ENCODE results near the gene RCL1. TPM values are rescaled to one million over a fixed set of nuclear protein-coding genes. Genes with fewer than 3 reads are reported as not detected.

The RCL1 gene
- polyA plus RNA-seq, 1 donor (not counting 4 experiments of a cell fraction or from before 2014, with no cell fraction given): 16.6 TPM

- dilution Hi-C loops (cut with MboI; ENCODE audit: extremely low pct_ligation_motif_present, low sequenced_read_pairs): no loop called here
- Histone ChIP-seq H2AFZ (ENCODE audit: control insufficient read depth, low read length) (no peak overlapping the region), H3K4me1 (ENCODE audit: control insufficient read depth, extremely low read depth, insufficient read depth, low read length) (peaks cover 30% of the 10 kb centered on the region), H3K4me2 (ENCODE audit: control insufficient read depth, extremely low read depth, insufficient read depth, low read depth, low read length) (no peak overlapping the region), H3K27me3 (ENCODE audit: control insufficient read depth, extremely low read depth, insufficient read depth, low read length) (no peaks in the 10 kb centered on the region), H3K4me3 (ENCODE audit: control insufficient read depth in 2 of 3, extremely low read depth in 1 of 3, insufficient read depth in 2 of 3, low read depth in 1 of 3, low read length in 3 of 3) (no peak overlapping the region), H3K27ac (ENCODE audit: control insufficient read depth, insufficient read depth, low read length) (no peak overlapping the region), H3K9me1 (ENCODE audit: control insufficient read depth, extremely low read depth, insufficient read depth, low read length) (no peaks in the 10 kb centered on the region), H3K9ac (ENCODE audit: control insufficient read depth, extremely low read depth, insufficient read depth, low read length) (no peak overlapping the region), H3K36me3 (ENCODE audit: control insufficient read depth in 2 of 2, extremely low read depth in 1 of 2, insufficient read depth in 2 of 2, low read length in 2 of 2) (peaks cover 0 to 3% of the 10 kb centered on the region in 2 experiments), H4K20me1 (ENCODE audit: control insufficient read depth, extremely low read depth, insufficient read depth, low read length) (peaks cover 3% of the 10 kb centered on the region), H3K9me3 (ENCODE audit: control insufficient read depth, low read depth, low read length) (no peaks in the 10 kb centered on the region), H3K79me2 (ENCODE audit: control insufficient read depth, insufficient read depth, low read length) (peaks cover 23% of the 10 kb centered on the region)
- FAIRE-seq (no peak), DNase-seq (ENCODE audit: low read depth, low spot score) (no peak)
- no peak for TF ChIP-seq CTCF (optimal IDR thresholded peaks at IDR 0.05 in 1 of 3, IDR thresholded peaks at IDR 0.05 in 1 of 3, conservative IDR thresholded peaks at IDR 0.05 in 1 of 3; ENCODE audit: extremely low read depth in 1 of 3, insufficient read depth in 2 of 3, low read length in 3 of 3)
- no peak for TF ChIP-seq EZH2 (IDR thresholded peaks at IDR 0.05; ENCODE audit: low read length)
Measured at GRCh38 chr9:4831119-4831518, 38.4 kb downstream of the RCL1 start.

DNA sequence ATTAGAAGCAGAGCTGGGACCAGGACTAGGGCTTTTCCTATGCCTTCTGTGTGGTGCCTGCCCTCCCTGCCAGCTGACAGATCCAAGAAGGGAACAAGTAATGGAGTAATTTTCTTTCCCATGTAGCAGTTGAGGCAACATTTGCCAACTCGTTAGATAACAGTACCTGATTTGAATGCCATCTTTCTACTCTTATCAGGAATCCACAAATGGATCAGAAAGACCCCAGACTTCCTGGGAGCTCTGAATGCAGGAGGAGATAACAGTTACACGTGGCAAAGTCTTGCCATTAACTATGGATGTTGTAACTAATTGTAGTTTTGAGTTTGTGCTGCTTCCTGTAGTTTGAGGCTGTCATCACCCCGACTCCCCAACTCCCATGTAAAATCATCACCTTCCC lies 39.2 kb downstream of the RCL1 start:
- no peak overlapping the region for H2AFZ ChIP-seq (ENCODE audit: control insufficient read depth, low read length)
- no peak overlapping the region for H3K9ac ChIP-seq (ENCODE audit: control insufficient read depth, extremely low read depth, insufficient read depth, low read length)
- dilution Hi-C loops (cut with MboI; ENCODE audit: extremely low pct_ligation_motif_present, low sequenced_read_pairs): no loop called here
- FAIRE-seq (no peak), DNase-seq (ENCODE audit: low read depth, low spot score) (no peak)
- H3K9me3 ChIP-seq (ENCODE audit: control insufficient read depth, low read depth, low read length): no peaks in the 10 kb centered on the region
- no peaks in the 10 kb centered on the region for H3K27me3 ChIP-seq (ENCODE audit: control insufficient read depth, extremely low read depth, insufficient read depth, low read length)
- H3K4me2 ChIP-seq (ENCODE audit: control insufficient read depth, extremely low read depth, insufficient read depth, low read depth, low read length): no peak overlapping the region
- peaks cover 30% of the 10 kb centered on the region for H3K4me1 ChIP-seq (ENCODE audit: control insufficient read depth, extremely low read depth, insufficient read depth, low read length)
- no peak overlapping the region for H3K4me3 ChIP-seq (ENCODE audit: control insufficient read depth in 2 of 3, extremely low read depth in 1 of 3, insufficient read depth in 2 of 3, low read depth in 1 of 3, low read length in 3 of 3)
- H4K20me1 ChIP-seq (ENCODE audit: control insufficient read depth, extremely low read depth, insufficient read depth, low read length): peaks cover 3% of the 10 kb centered on the region
- H3K79me2 ChIP-seq (ENCODE audit: control insufficient read depth, insufficient read depth, low read length): peaks cover 20% of the 10 kb centered on the region
- H3K9me1 ChIP-seq (ENCODE audit: control insufficient read depth, extremely low read depth, insufficient read depth, low read length): no peaks in the 10 kb centered on the region
- TF ChIP-seq CTCF (optimal IDR thresholded peaks at IDR 0.05 in 1 of 3, IDR thresholded peaks at IDR 0.05 in 1 of 3, conservative IDR thresholded peaks at IDR 0.05 in 1 of 3; ENCODE audit: extremely low read depth in 1 of 3, insufficient read depth in 2 of 3, low read length in 3 of 3): no peak
- TF ChIP-seq EZH2 (IDR thresholded peaks at IDR 0.05; ENCODE audit: low read length): no peak
- no peak overlapping the region for H3K27ac ChIP-seq (ENCODE audit: control insufficient read depth, insufficient read depth, low read length)
- H3K36me3 ChIP-seq (ENCODE audit: control insufficient read depth in 2 of 2, extremely low read depth in 1 of 2, insufficient read depth in 2 of 2, low read length in 2 of 2): peaks cover 0 to 3% of the 10 kb centered on the region in 2 experiments
